HG02571 (cell line): ENCODE measurements around the gene KIF17.

Experiments used
- ATAC-seq: cut with Tn5 transposase; IDR thresholded peaks from one replicate; pipeline ENCODE4 v1.9.1; 2021; ENCODE audit warnings: mild to moderate bottlenecking, moderate library complexity; ENCODE audit not compliant: unreplicated experiment

KIF17 gene

DNA sequence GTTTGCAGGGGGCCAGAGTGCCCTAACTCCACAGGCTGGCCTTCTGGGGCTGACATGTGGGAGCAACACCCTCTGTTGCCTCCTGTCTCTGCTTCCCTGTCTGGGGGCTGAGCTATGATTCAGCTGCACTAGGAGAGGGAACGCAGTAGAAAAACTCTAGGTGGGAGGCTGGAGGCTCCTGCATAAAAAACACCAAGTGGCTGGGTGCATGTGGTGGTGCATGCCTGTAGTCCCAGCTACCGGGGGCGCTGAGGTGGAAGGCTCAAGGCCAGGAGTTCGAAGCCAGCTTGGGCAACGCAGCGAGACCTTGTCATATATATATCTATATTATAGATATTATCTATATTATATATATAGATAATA, 5.6 kb downstream of the KIF17 start:
- no peak for ATAC-seq

DNA sequence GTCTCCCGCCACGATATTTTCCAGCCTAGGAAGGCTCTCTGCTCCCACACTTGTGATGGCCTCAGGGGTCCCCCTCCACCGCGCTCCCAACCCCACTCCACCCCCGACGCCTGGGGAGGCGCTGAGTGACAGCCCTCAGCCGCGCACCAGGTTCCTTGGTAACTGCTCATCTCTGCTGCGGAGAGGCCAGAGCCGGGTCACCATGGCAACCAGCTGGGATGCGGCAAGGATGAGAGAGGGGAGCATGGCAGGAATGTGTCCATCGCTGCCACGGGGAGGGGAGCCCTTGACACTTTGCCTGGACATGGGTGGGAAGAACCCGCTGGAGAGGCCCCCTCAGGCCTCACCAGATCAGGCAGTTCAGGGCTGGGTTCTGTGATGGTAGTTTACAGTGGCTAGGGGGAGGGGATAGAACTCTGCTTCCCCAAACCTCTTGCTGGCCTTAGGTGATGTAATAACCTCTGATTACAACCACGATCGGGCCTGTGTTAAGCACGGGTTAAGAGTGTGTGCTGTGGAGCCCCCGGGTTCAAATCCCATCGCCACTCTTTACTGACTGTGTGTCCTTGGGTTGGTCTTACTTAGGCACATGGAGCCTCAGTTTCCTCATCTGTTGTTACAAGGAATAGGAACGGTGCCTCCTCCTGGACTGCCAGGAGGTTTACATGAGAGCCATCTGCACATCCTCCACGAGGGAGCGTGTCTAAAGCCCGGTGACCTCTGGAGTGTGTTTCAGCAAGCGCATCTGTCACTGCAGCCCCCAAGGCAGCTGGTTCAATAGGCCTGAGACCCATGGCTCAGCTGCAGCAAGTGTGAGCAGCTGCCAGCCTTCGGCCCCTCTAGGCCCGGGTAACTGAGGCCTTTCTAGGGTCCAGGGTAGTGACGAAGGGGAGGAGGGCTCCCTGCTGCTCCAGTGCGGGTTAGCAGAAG, 6.3 kb downstream of the KIF17 start:
- no peak for ATAC-seq

DNA sequence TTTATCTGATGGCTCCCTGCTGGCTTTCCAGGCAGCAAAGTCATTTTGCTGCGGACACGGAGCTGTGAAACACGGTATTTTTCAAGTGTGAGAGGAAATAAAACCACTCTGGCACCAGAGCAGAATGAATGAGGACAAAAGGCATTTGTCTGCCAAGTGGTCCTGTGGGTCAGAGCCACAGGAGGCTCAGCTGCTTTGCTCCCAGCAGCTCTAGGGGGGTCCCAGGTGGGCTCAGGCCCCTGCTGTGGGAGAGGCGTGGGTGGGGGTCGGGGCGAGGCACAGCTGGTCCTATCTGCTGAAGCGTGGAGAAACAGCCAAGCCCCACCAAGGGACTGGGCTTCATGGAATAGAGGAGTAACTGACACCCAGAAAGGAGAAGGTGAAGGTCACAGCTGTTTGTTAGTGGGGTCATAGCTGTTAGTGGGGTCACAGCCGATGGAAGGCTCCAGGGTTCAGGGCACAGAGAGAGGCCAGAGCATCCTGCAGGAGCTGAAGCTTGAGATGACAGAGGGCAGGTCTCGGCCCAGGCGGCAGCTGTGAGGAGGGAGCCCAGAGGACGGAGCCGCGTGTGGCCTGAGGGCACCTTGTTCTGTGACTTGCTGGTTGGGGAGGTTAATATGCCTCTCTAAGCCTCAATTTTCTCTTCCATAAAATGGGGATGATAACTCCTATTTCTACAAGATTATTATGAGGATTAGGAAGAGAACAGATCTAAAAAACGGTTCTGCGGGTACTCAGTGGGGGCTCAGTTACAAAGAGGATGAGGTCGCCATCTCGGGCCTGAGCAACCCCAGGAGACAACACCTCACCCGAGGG, 7.1 kb downstream of the KIF17 start:
- no peak for ATAC-seq

DNA sequence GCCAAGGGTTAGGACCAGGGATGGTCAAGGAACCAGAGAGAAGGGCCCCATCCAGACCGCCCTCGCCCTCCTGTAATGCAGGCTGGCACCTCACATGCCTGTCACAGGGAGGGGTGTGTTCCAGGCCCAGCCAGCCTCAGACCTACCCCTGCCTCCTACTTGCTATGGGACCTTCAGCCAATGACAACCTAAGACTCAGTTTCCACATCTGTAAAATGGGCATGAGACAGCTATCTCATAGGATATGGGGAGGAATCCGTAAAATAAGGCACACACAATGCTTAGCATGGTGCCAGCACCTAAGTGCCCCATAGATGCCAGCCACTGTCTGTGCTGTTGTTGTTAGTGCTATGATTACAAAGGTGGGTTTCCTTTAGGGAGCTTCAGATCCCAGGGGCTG, 7.9 kb downstream of the KIF17 start:
- ATAC-seq, result no peak

DNA sequence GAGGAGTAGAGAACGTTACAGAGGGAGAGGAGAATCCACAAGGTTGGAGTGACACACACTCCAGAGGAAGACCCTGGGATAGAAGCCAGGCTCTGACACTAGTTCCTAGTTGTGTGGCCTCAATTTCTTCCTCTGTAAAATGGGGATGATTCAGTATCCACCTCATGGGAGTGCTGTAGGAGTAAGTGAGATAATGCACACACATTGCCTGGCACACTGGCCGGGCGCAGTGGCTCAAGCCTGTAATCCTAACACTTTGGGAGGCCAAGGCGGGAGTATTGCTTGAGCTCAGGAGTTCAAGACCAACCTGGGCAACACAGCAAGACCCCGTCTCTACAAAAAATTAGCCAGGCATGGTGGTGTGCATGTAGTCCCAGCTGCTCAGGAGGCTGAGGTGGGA, 8.9 kb downstream of the KIF17 start:
- ATAC-seq, result no peak

DNA sequence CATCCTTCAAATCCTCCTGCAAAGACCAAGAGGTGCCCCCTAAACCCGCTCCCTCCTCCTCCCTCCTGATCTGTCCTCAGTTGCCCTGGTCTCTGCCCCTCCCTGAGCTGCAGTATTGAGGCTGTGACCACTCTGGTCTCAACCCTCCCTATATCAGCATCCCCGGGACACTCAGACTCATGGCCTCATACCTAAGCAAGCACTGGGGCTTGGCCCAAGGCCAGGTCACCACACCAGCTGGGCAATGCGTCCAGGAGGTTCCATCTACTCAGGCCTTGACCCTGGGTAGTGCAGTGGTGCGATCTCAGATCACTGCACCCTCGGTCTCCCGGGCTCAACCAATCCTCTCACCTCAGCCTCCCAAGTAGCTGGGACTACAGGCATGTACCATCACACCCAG, 9.8 kb downstream of the KIF17 start:
- no peak for ATAC-seq

DNA sequence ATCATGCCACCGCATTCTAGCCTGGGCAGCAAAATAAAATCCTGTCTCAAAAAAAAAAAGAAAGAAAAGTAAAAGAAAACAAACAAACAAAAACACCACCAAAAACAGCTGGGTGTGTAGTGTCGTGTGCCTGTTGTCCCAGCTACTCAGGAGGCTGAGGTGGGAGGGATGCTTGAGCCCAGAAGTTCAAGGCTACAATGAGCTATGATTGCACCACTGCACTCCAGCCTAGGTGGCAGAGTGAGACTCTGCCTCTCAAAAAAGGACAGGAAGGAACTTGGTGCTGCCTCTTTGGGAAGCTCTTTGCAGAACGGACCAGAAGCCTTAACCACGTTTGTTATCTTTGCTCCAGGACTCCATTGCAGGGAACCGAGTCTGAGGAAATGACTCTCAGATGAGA, 11.0 kb downstream of the KIF17 start:
- no peak for ATAC-seq

DNA sequence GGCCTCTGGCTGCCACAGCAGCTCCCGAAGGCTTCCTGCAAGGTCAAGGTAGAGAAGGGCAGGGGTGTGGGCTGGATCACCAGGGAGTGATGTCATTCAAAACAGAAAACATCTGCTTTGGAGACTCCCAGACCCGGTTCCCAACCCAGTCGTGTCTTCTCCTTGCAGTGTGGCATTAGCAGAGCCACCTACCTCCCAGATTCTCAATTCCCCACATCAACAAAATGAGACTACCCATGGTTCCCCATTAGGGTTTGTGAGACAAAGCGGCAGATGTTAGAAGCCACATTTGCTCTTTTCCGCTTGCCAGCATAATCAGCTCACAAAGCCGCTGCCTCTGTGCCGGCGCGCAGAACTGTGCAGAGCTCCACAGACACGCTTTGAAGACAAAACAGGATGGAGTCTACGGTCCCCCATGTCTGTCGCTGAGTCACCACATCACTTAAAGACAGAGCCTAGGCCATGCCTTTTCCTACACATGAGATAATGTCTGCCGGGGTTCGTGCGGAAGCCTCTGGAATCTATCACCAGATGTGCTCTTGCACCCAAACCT, 12.5 kb downstream of the KIF17 start:
- no peak for ATAC-seq

DNA sequence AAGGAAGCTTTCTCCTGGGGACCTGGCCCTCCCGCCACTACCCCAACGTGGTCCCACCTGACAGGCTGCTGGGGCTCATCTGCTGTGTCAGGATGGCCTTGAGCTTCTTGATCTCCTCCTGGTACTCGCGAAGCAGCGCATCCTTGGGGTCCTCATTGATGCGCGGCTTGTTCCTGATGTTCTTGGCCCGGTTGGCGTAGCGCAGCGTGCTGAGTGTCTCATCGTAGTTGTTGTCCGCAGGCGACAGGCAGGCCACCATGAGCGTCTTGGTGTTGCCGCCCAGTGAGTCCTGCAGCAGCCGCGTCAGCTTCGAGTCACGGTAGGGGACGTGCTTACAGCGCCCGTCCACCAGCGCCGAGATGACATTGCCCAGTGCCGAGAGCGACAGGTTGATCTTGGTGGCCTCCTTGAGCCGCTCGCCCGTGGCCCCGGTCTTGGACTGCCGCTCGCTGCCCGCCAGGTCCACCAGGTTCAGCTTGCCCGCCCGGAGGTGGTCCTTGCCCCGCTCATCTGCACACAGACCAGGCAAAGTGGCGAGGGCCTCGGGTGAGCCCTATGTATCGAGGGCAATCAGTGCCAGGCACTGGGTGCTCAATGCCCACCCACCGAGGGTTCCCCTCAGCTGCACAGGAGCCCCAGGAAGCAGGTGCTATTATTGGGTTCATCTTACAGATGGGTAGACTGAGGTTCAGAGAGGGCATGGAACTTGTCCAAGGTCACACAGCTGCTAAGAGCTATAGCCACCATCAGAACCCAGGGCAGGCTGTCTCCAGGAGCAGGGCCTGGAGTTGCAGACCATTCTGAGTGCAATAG, 13.2 kb downstream of the KIF17 start:
- no peak for ATAC-seq

DNA sequence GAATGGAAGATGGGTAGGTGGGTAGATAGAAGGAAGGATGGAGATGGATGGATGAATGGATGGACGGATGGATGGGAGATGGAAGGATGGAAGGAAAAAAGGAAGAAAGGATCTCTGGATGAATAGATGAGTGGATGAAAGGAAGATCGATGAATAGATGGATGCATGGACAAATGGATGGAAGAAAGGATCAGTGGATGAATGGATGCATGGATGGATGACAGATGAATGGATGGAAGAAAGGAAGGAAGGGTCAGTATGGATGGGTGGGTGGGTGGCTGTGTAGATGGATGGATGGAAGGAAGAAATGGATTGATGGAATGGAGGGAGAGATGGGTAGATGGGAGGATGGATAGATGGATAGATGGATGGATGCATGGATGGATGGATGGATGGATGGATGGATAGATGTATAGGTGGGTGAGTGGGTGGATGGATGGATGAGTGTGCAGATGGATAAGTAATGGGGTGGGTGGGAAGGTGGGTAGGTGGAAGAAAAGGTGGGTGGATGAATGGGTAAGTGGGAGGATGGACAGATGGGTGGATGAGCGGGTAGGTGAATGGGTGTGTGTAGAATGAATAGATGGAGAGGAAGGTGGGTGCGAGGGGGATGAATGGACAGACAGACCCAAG, 14.6 kb downstream of the KIF17 start:
- no peak for ATAC-seq

DNA sequence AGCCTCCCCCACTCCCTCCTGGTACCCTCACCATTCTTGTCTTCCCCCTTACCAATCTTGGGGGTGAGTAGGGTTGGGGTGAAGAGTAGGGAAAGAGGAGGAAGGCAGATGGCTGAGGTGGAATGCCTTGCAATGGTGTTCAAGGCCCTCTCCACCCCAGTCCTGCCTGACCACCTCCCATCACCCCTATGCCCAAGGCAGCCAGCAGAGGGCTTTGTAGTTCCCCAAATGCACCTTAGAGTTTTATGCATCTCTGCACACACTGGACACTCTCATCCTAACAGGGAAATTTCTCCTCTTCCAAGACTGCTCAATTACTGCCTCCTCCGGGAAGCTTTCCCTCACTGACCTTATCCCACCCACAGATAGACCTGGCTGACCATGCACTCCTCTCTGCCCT, 15.4 kb downstream of the KIF17 start:
- ATAC-seq, result no peak

DNA sequence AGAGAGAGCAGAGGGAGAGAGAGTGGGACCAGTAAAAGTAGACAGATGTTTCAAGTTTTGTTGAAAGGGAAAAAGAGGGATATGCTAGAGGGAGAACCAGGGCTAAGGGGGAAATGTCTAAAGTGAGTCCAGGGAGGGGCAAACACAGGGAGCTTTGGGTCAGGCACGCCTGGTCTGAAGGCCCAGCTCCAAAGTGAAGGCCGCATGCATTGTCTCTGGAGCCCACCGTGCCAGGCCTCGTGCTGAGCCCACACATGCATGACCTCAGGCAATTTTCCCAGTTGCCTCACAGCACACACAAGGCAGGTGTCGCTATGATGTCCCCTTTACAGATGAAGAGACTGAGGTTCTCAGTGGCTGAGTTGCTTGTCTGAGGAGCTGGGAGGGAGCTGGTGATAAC, 16.0 kb downstream of the KIF17 start:
- ATAC-seq, result no peak

DNA sequence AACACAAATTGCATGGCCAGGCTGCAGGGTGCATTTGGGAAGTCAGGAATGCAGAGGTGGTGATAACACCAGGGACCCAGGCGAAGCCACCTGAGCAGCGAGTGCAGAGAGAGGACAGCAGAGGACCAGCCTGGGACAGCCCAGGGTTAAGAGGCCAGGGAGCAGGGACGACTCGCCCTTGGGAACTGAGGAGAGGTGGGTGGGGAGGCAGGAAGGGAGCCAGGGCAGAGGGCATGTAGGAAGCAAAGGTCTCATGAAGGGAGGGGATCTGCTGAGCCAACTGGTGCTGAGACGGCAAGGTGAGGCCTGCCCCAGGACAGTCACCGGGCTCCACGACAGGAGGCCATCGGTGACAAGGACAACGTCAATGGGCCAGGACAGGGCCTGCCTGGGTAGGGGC, 16.4 kb downstream of the KIF17 start:
- no peak for ATAC-seq

DNA sequence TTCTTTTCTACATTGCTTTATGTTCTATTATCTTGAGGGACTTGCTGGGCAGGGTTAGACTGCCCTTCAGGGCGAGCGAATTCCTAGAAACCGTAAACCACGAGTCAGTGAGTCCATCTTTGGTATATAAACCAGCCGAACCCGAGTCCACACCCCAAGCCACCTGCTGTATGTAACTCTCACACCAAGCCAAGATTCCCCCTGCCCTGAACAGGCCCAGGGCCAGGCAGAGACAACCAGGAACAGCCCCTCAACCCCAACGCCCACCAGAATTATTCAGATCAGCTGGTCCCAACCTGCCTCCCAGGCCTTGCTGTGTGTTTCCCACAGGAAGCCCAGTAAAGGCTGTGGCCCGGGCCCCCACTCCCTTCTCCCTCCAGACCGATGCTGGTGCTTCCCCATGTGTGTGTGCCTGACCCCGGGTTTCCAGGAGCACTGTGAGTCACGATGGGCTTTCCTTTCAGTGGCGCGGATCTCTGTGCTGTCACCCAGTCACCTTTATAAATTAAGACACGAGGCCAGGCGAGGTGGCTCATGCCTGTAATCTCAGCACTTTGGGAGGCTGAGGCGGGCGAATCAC, 17.1 kb downstream of the KIF17 start:
- ATAC-seq, result no peak

DNA sequence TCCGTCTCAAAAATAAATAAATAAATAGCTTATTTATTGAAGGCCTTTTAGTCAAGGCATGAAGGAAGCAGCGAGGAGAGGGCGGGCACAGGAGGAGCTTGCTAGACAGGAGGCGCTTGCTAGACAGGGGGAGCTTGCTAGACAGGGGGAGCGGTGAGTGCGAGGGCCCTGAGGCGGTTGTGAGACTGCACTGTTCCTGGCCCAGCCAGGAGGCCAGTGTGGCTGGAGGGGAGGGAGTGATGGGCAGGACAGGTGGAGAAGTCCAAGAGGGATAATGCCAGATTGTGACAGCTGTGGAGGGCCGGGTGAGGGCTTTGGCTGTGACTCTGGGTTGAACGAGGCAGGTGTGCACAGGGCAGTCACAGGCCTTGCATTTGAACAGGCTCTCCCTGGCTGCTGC, 18.2 kb downstream of the KIF17 start:
- no peak for ATAC-seq

DNA sequence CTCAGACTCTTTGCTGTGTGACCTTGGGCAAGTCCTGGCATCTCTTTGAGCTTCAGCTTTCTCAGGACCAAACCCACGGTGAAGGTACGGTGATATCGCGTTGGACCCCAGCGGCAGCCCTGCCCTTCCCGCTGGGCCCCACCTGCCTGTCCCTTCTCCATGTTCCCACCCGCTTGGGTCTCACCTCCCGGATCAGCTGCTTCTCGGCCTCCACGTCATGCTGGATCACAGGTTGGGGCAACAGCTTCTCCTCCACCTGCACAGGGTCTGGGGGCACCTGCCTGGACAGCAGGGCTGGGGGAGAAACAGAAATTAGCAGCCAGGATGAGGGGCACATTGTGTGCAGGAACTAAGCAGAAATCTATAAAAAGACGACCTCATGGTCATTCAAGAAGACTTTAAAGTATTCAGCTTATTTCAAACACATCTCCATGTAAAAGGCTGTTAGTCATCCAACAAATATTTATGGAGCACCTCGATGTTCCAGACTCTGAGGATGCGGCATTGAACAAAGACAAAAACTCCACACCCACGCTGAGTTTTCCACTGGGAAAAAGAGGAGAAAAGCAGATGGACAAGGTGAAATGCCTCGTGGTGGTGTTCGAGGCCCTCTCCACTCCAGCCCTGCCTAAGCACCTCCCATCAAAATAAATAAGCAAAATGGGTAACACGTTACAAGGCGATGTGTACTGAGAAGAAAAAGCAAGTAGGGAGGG, 19.5 kb downstream of the KIF17 start:
- no peak for ATAC-seq

DNA sequence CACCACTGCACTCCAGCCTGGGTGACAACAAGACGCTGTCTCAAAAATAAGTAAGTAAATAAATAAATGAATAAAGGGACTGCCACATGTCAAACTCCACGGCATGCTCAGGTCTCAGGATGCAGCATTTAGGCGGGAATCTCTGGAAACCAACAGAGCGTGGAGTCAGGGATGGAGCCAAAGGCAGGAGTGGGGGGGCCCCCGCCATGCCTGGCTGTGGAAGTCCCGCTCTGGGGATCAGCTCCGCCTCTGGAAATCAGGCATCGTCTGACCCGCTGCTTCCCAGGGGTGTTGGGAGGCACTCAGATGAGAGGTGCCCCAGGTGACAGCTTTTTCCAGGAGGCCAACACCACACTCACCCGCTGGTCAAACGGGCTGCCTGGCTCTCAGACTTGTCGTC, 20.2 kb downstream of the KIF17 start:
- no peak for ATAC-seq

DNA sequence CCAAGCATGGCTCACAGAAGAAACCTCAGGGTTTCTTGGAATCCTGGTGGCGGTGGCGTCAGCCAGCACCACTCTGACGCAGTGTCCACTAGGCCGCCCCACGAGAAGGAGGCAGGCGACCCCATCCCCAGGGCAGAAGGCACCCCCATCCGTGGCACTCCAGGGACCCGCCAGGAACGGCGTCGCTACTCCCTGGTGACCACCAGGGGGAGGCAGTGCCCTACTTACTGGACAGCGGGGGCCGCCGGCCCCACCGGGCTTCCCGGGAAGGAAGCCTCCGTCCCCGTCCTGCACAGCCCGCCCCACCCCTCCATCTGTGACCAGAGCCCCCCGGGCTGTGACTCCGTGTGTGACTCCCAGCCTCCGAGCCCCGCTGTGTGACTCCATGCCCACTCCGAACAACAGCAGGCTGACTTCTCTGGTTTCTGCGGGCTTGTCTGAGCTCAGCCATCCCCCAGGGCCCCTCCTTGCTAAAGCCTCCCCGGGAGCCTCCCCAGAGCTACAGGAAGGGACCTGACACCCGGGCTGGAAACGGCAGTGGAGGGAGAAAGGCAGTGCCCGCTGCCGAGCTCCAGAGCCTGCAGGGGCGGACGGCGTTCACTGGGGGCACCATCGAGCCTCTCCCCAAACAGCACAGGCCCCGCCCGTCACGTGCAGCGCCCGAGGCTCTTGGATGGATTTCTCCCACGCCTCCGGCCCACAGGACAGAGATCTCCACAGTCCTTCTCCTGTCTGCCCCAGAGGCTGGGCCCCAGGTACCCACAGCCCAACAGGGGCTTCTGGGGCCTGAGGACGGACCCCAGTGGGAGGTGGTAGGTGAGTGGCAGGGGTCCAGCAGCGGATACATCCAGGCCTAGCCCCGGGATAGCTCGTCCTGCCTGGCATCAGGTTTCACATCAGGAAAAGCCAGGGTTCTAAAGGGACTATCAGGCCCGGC, 21.1 kb downstream of the KIF17 start:
- no peak for ATAC-seq

DNA sequence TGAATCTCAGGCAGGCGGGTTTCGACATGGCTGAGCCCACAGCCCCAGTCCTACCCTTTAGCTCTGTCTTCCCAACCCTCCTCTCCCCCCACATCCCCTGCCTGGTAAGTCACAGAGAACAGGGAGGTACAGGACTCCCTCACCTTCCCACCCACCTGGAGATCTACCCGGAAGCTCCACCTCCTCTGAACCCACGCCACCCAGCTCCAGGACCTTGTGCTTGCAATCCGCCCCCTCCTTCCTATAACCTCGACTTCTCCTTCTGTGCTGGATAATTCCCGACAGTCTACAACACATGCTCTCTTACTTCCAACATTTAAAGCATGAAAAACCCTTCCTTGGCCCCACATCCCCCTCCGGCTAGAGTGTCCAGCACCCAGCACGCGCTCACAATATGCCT, 22.3 kb downstream of the KIF17 start:
- ATAC-seq, result no peak
